HG02884 (cell line): ENCODE measurements around the gene TRIM60.
"Not testable (repeated sequence)": the region's sequence is repeated elsewhere in the genome, so short reads cannot be mapped to it uniquely, and the experiment has no call there.

Experiments used
- ATAC-seq: cut with Tn5 transposase; IDR thresholded peaks from one replicate; pipeline ENCODE4 v1.9.1; 2021; ENCODE audit warnings: mild to moderate bottlenecking, moderate library complexity; ENCODE audit not compliant: unreplicated experiment

The TRIM60 gene

GRCh38 chr4:165052627-165053026 lies 20.8 kb downstream of the TRIM60 start:
- ATAC-seq, result no peak

GRCh38 chr4:165053645-165054044 lies 21.8 kb downstream of the TRIM60 start, which contains the start of gene TRIM75:
TRIM75 (plus strand) TSS chr4:165053866; CDS start chr4:165059148, 5,282 bp downstream.
- ATAC-seq, result no peak

GRCh38 chr4:165055601-165056000 lies 23.8 kb downstream of the TRIM60 start:
- ATAC-seq, result no peak

- no peak for ATAC-seq
These were observed 26.9 kb downstream of the TRIM60 start for GRCh38 chr4:165058666-165059065.

DNA sequence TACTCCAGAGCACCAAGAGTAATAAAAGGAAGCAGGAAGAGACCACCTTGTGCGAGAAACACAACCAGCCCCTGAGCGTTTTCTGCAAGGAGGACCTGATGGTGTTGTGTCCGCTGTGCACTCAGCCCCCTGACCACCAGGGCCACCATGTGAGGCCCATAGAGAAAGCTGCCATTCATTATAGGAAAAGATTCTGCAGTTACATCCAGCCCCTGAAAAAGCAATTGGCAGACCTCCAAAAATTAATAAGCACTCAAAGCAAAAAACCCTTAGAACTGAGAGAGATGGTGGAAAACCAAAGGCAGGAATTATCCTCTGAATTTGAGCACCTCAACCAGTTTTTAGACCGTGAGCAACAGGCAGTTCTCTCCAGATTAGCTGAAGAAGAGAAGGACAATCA lies 27.6 kb downstream of the TRIM60 start:
- no peak for ATAC-seq

GRCh38 chr4:165060938-165061337 lies 29.1 kb downstream of the TRIM60 start:
- ATAC-seq, result no peak

GRCh38 chr4:165070560-165070959 lies 38.8 kb downstream of the TRIM60 start:
- ATAC-seq, result no peak

GRCh38 chr4:165073346-165073745 lies 41.5 kb downstream of the TRIM60 start:
- not testable (repeated sequence) for ATAC-seq

GRCh38 chr4:165077034-165077578 lies 45.3 kb downstream of the TRIM60 start:
- ATAC-seq, result no peak

GRCh38 chr4:165079476-165079875 lies 47.7 kb downstream of the TRIM60 start:
- peak; percentile 62 for ATAC-seq

DNA sequence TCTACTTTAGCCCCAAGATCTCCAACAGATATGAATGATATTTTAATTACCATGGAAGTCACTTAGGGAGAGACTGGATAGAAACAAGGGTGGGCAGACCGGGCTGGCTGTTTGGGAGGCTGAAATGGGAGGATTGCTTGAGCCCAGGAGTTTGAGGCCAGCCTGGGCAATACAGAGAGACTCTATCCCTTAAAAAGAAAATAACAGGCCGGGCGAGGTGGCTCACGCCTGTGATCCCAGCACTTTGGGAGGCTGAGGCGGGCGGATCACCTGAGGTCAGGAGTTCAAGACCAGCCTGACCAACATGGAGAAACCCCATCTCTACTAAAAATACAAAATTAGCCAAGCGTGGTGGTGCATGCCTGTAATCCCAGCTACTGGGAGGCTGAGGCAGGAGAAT lies 53.0 kb downstream of the TRIM60 start:
- not testable (repeated sequence) for ATAC-seq

DNA sequence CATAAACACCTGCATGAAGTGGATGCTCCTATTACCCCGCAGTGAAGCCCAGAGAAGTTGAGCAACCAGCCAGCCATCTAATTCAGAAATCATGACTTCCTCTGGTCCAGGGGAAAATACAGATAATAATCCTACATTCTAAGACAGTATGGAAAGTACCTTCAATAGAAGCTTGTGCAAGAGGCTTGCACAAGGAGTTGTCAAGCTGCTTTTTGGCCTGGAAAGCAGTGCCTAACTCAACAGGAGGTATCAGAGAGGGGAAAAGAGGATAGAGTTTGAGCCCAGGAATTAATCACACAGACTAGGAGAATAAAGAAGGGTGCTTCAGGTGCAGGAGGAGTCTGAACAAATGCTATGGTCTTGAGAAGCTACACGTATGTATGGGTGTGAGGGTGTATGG lies 54.1 kb downstream of the TRIM60 start:
- ATAC-seq, result no peak

GRCh38 chr4:165088366-165088765 lies 56.6 kb downstream of the TRIM60 start:
- ATAC-seq, result no peak
